Muscle of leg (tissue), 11 donors: Measurements from ENCODE around the gene RARA. TPM values are rescaled to one million over a fixed set of nuclear protein-coding genes. Genes with fewer than 3 reads are reported as not detected.
A peak's percentile ranks its signal among the peaks of the same experiment; 100 is the strongest.

Source experiments
- DNase-seq: peaks from one replicate; pipeline ENCODE4 v3.0.0; 2013
- H3K27ac ChIP-seq: one replicate; pipeline ENCODE4 v1.5.1; 2013; ENCODE audit warnings: mild to moderate bottlenecking, low read length, control low read depth
- H3K27me3 ChIP-seq: one replicate; pipeline ENCODE4 v1.6.1; 2013; ENCODE audit warnings: low read length; ENCODE audit not compliant: control insufficient read depth, insufficient read depth
- H3K36me3 ChIP-seq: one replicate; pipeline ENCODE4 v1.6.1; 2013; ENCODE audit warnings: low read length; ENCODE audit not compliant: control insufficient read depth, insufficient read depth
- H3K4me1 ChIP-seq: one replicate; pipeline ENCODE4 v1.6.1; 2013; ENCODE audit warnings: low read length; ENCODE audit not compliant: control insufficient read depth, insufficient read depth
- H3K4me3 ChIP-seq: one replicate; pipeline ENCODE4 v1.5.1; 2013; ENCODE audit warnings: low read length, control low read depth
- H3K9me3 ChIP-seq: replicated peaks from 2 replicates; pipeline ENCODE4 v1.6.1; 2013; ENCODE audit warnings: low read depth, low read length; ENCODE audit not compliant: control insufficient read depth
- WGBS: methylation state at CpG from one replicate; pipeline ENCODE4 v1.1.5; 2013; ENCODE audit warnings: missing lambda C conversion rate; ENCODE audit not compliant: insufficient coverage; 5-methylcytosine and 5-hydroxymethylcytosine counted together
- polyA plus RNA-seq, 8 donors: library from polyadenylated mRNA; unstranded; fragments of 120-200 nt; gene quantifications; one replicate each; pipeline versions ENCODE4 v1.2.1 to v1.2.3, GENCODE V29; 2013; ENCODE audit warnings: inconsistent platforms in 1 of 8, low replicate concordance in 1 of 8; ENCODE audit not compliant: insufficient read length in 8 of 8, insufficient read depth in 1 of 8
- total RNA-seq: library from RNA; stranded (reverse); fragments of 120-200 nt; gene quantifications from one replicate; pipeline ENCODE4 v1.2.4, GENCODE V29; 2013

The RARA gene
- total and polyA plus RNA-seq, 9 donors = 28.2 to 77.2 (median 62.1) TPM

DNA sequence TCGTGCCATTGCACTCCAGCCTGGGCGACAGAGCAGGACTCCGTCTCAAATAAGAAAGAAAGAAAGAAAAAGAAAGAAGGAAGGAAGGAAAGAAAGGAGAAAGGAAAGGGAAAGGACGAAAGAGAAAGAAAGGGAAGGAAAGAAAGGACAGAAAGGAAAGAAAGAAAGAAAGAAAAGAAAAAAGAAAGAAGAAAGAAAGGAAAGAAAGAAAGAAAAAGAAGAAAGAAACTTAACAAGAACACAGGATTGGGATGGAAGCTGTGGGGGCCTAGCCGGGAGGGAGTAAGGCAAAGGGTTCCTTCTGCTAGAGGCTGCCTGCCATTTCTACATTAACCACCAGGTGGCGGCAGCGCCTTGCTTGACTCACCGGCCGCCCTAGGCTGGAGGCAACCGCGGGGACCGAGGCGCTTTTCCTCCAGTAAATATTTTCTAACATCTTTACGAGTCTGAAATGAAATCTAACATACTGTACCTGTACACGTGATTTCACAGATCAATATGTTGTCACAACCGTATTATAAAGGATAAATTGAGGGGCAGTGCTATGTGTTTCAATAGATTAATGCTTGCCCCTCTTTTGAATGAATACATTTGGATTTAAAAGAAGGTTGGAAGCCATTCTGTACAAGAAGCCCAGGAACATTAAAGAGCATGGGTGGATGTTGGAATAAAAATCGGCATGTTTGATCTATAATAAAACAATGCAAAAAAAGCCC lies 49.5 kb downstream of the RARA start:
- peak; percentile 94 for DNase-seq
- no peaks in the 10 kb centered on the region for H3K9me3 ChIP-seq
- peaks cover 40% of the 10 kb centered on the region for H3K36me3 ChIP-seq
- H3K27ac ChIP-seq = no peak overlapping the region
- no peak overlapping the region for H3K4me3 ChIP-seq
- peaks cover 45% of the 10 kb centered on the region for H3K4me1 ChIP-seq
- peaks cover 23% of the 10 kb centered on the region for H3K27me3 ChIP-seq
- 31% methylated on average over 4 of the region's 17 CpGs for WGBS

DNA sequence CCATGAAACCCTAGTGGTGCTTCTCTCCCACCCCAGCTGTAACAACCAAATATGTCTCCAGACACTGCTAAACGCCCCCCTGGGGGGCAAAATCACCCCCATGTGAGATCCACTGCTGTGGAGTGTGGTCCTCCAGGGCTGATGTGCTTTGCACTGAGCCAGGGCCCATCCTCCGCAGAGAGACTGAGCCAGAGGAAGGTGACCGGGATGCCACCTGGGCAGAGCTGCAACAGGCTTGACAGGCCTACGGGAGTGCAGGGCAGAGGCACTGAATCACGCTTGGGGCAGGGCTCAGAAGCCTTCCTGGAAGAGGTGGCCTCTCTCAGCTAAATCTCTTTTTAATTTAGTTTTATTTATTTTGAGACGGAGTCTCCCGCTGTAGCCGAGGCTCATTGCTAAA lies 51.1 kb downstream of the RARA start:
- no peak overlapping the region for H3K27ac ChIP-seq
- DNase-seq = no peak
- peaks cover 45% of the 10 kb centered on the region for H3K4me1 ChIP-seq
- WGBS = 85% methylated on average over 4 of the region's 8 CpGs
- peaks cover 37% of the 10 kb centered on the region for H3K27me3 ChIP-seq
- no peaks in the 10 kb centered on the region for H3K9me3 ChIP-seq
- no peak overlapping the region for H3K4me3 ChIP-seq
- peaks cover 24% of the 10 kb centered on the region for H3K36me3 ChIP-seq

DNA sequence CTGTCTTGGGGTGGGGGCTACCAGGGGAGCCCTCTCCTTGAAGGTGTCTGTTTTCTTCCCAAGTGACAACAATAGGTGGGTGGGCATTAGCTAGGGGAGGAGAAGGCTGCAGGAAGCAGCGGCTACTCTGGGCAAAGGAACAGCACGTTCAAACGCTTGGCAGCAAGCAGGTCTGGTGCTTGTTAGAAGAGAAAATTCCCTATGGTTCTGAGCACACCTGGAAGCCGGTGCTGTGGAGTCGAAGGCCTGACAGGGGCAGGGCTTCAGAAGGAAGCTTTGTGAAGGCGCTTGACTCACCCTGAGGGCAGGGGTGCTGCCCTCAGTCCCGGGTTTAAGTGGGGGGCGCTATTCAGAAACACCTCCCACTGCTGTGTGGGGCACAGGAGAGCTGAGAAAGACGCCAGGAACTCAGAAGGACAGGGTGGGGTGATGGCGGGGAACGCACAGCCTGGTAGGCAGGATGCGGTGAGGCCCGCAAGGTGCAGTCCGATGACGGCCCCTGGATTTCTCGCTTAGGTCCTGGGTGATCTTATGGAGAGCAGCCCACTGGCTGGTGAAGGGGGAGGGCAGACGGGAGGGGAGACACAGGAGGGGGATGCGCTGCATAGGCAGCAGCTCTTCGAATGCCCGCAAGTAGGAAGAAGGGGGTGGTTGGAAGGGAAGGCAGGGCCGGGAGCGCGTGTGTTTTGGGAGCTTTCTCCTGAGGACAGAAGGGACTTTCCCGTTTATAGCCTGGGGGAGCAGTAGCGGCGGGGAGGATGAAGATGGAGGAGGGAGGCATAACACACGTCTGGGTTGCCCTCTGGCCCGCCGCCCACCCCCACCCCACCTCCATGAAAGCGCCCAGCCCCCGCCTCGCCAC lies 52.3 kb downstream of the RARA start:
- Histone ChIP-seq H3K4me1 (peaks cover 33% of the 10 kb centered on the region), H3K4me3 (no peak overlapping the region), H3K36me3 (peaks cover 11% of the 10 kb centered on the region), H3K9me3 (no peaks in the 10 kb centered on the region), H3K27ac (no peak overlapping the region), H3K27me3 (peaks cover 37% of the 10 kb centered on the region)
- no peak for DNase-seq
- WGBS = 53% methylated on average over 23 of the region's 32 CpGs

DNA sequence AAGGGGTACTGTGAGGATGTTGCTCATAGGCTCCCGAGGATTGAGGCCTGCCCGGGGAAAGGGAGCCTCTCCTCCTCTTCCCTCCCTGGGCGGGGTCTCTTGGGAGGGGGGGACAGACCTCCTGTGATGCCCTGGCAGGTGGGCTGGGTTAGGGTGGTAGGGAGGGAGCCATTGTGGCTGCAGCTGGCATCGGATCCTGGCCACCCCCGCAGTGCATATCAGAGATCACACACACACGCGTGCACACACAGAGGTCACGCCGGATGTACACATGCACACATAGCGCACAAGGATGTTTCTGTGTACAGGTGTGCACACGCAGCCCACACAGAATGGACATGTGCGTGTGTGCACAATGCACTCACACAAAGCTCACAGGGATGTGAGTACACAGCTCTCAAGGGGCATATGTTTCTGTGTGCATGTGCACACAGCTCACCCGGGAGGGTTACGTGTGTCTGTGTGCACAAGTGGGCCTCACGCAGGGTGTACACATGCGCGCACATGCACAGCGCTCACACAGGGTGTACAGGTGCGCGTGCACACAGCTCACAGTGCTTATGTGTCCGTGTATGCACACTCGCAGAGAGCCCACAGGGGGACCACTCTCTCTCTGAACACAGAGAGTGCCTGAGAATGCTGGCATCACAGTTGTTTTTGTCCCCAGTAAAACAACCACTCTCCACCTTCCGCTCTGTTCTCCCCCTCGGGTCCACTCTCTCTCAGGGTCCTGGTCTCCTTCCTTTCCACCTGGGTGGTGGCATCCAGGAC lies 53.1 kb downstream of the RARA start:
- no peak for DNase-seq
- Histone ChIP-seq H3K4me1 (peaks cover 28% of the 10 kb centered on the region), H3K4me3 (peak overlapping the region; percentile 33), H3K27me3 (peaks cover 37% of the 10 kb centered on the region), H3K36me3 (peaks cover 4% of the 10 kb centered on the region), H3K27ac (no peak overlapping the region), H3K9me3 (no peaks in the 10 kb centered on the region)
- 68% methylated on average over 21 of the region's 24 CpGs for WGBS

DNA sequence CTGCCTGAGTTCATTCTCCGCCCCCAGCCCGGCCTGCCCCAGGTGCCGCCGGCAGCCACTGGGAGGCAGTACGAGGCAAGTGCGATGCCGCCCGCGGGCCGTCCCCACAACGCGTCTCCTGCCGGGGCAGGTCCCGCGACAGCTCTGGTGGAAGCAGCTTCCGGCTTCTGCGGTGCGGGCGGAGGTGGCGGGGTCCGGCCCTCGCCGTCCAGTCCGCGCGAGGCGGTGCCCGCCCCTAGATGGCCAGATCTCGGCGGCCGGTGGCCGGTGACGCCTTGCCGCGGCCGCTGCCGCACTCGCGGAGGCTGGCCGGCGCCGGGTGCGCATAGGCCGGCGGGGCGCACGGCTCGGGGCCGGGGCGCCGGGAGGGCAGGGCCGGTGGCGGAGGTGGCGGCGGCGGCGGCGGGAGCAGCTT lies 53.7 kb downstream of the RARA start:
- DNase-seq = peak; percentile 73
- Histone ChIP-seq H3K27me3 (peaks cover 37% of the 10 kb centered on the region), H3K27ac (no peak overlapping the region), H3K4me3 (peak overlapping the region; percentile 47), H3K9me3 (no peaks in the 10 kb centered on the region), H3K4me1 (peaks cover 22% of the 10 kb centered on the region), H3K36me3 (no peaks in the 10 kb centered on the region)
- under 1% methylated on average over 49 of the region's 58 CpGs for WGBS

DNA sequence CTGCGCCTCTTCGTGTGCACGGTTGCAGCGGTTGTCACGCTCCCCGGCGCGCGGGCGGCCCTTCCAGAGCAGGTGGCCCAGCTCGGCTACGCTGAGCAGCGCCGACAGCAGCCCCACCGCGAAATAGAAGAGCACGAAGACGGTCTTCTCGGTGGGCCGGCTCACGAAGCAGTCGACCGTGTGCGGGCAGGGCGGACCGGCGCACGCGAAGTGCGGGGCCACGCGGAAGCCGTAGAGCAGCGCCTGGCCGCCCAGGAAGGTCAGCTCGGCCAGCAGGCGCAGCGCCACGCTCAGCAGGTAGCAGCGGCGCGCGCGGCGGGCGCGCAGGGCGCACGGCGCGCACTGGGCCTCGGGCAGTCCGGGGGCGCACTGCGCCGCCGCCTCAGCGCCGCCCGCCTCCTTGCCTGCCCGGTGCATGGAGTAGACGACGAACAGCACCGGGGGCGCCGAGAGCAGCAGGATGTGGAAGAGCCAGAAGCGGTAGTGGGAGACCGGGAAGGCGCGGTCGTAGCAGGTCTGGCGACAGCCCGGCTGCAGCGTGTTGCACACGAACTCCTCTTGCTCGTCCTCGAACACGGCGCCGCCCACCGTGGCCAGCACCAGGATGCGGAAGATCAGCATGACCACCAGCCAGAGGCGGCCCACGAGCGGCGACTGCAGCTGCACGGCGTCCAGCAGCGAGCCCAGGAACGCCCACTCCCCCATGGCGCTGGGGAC lies 54.3 kb downstream of the RARA start:
- peak overlapping the region; percentile 47 for H3K4me3 ChIP-seq
- no peaks in the 10 kb centered on the region for H3K36me3 ChIP-seq
- H3K27ac ChIP-seq = no peak overlapping the region
- no peaks in the 10 kb centered on the region for H3K9me3 ChIP-seq
- H3K4me1 ChIP-seq = peaks cover 20% of the 10 kb centered on the region
- DNase-seq = peak; percentile 60
- peaks cover 37% of the 10 kb centered on the region for H3K27me3 ChIP-seq
- under 1% methylated on average over 88 of the region's 91 CpGs for WGBS

DNA sequence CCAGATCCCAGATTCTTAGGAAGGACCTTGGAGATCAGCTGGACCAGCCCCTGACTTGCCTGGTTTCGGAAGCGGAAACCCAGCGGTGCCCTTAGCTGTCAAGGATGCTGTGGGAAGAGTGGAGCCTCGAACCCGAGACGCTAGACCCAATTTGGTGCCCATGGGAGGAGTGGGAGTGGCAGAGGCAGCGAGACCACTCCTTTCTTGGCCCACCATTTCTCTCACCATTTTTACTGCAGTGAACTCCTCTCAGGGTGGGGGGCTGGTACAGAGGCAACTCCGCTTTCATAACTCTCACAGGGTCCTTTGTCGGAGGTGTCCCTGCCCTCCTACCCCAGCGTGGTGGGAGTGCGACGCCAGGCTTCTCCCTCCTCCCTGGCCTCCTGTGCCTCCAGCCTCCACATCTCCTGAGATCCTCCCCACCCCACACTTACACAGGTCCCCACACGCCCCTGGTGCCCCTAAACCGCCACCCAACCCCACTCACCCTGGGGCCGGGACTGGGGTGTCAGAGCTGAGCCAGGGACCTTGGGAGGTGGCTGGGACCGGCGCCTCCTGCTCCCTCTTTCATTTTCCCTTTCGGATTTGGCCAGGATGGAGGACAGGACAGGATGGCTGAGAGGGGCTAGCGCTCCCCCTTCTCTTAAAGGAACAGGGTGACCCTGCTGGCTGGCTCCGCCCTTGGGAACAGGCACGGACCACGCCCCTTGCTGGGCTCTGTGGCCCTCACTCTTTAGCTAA lies 55.3 kb downstream of the RARA start, which contains the start of gene GJD3:
TSS of gene GJD3 (minus strand) at position 617 of the 741 bp plus-strand sequence. CDS start 922 bp downstream, outside the sequence.
- Histone ChIP-seq H3K4me1 (peaks cover 20% of the 10 kb centered on the region), H3K27me3 (peaks cover 37% of the 10 kb centered on the region), H3K4me3 (peak within 1 kb of the TSS; percentile 47), H3K9me3 (no peaks in the 10 kb centered on the region), H3K36me3 (no peaks in the 10 kb centered on the region), H3K27ac (no peak within 1 kb of the TSS)
- WGBS = 37% methylated on average over 12 of the region's 22 CpGs
- peak; percentile 29 for DNase-seq

DNA sequence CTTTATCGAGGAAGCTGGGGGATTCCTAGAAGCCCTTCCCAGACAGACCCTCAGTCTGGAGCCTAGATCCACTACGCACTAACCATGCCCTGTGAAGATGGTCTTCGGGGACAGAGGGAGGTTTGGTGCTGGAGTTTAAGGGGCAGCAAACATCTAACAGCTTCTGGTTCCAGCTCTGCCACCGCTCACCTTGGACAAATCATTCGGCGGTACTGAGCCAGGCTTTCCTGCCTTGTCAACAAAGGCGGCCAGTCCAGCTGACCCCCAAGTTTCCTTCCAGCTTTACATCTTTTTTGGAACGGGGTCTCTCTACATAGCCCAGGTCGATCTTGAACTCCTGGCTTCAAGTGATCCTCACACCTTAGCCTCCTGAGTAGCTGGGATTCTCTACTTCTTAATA lies 55.9 kb downstream of the RARA start:
- Histone ChIP-seq H3K36me3 (no peaks in the 10 kb centered on the region), H3K27ac (no peak overlapping the region), H3K27me3 (peaks cover 37% of the 10 kb centered on the region), H3K9me3 (no peaks in the 10 kb centered on the region), H3K4me1 (peaks cover 20% of the 10 kb centered on the region), H3K4me3 (no peak overlapping the region)
- no peak for DNase-seq
- WGBS = 83% methylated on average over 8 of the region's 9 CpGs
